ENCODE data around the gene TIGD4.

TIGD4 gene

DNA sequence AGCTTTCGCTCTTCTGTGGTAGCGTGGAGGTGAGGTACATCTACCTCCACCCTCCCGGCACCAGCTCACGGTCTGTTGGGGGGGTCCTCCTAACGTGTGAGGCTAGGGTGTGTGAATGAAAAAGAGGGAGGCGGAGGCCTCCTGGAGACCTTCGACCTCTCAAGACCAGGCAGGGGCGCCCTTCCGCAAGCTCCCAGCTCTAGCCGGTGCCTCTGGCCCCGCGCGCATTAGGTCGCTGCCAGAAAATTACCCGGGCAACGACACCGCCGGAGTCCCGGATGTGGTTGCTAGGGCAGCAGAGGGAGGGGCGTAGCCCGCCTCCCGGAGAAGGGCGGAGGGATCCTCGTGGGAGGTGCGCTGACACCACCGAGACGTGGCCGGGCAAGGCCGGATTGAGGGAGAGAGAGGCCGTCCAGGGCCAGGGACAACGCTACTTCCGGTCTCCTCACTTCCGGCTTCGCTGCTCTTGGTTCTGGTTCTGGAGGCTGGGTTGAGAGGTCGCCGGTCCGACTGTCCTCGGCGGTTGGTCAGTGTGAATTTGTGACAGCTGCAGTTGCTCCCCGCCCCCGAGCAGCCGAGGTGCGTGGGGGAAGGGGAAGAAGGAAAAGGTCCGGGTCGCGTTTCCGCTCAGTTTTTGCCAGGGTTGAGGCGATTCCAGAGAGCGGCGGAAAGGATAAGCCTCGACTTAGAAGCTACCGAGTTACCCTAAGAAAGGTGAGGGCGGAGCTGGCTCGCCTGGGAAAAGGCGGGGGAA lies at the start of gene TIGD4, which contains the start of gene ARFIP1:
Gene TIGD4, minus strand, starts transcription at position 218 of the 754 bp plus-strand sequence. CDS start 8,726 bp downstream, outside the sequence.
Gene ARFIP1, plus strand, starts transcription at position 442 of the 754 bp plus-strand sequence. CDS start 49,680 bp downstream, outside the sequence.
- peak; percentile 91 to 95 for DNase-seq

DNA sequence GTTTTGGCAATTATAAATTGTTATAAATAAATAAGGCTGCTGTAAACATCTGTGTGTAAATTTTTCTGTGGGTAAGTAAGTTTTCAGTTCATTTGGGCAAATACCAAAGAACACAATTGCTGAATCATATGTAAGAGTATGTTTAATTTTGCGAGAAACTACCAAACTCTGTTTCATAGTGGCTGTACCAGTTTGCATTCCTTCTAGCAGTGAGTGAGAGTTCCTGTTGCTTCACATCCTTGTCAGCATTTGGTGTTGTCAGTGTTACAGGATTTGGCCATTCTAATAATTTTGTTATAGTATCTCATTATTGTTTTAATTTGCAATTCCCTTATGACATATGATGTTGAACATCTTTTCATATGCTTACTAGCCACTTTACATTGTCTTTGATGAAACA lies 48.6 kb upstream of the TIGD4 start:
- no peak for DNase-seq

DNA sequence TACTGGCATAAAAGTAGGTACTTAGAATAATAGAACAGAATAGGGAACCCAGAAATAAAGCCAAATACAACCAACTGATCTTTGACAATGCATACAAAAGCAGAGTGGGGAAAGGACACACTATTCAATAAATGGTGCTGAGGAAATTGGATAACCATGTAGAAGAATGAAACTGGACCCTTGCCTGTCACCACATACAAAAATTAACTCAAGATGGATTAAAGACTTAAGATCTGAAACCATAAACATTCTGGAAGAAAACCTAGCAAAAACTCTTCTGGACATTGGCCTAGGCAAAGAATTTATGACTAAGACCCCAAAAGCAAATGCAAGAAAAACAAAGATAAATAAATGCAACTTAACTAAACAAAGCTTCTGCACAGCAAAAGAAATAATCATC lies 45.8 kb upstream of the TIGD4 start:
- DNase-seq, result no peak

DNA sequence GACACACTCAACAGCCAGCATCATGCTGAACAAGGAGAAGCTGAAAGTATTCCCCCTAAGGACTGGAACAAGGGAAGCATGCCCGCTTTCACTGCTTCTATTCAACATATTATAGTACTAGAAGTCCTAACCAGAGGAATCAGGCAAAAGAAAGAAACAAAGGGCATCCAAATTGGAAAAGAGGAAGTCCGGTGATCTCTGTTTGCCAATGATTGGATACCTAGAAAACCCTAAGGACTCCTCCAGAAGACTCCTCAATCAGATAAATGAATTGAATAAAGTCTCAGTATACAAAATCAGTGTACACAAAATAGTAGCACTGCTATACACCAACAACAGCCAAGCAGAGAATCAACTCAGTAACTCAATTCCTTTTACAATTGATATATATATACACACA lies 45.0 kb upstream of the TIGD4 start:
- no peak for DNase-seq

DNA sequence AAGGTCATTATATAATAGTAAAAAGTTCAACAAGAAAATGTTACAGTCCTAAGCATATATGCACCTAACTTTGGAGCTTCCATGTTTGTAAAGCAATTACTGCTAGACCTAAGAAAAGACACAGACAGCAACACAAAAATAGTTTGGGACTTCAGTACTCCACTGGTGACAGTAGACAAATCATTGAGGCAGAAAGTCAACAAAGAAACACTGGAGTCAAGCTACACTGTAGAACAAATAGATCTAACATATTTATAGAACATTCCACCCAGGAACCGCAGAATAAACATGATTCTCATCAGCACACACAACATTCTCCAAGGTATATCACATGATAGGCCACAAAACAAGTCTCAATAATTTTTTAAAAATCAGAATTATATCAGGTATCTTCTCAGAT lies 42.8 kb upstream of the TIGD4 start:
- no peak for DNase-seq

DNA sequence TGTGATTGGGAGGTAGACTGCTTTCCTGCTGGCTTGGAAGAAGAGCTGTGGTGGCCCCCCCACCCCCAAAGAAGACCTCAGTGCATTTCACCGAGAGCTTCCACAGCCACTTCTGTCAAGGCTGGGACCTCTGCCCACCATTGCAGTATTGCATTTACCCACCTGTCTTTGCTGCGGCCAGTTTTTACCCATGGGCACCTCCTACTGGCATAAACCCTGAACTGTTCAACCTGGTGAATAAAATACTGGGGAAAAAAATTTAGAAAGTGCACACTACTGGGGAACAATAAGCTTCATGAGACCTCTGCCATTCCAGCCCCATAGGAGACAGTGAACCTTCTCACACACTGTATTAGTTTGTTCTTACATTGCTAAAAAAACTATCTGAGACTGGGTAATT lies 40.5 kb upstream of the TIGD4 start:
- no peak for DNase-seq

DNA sequence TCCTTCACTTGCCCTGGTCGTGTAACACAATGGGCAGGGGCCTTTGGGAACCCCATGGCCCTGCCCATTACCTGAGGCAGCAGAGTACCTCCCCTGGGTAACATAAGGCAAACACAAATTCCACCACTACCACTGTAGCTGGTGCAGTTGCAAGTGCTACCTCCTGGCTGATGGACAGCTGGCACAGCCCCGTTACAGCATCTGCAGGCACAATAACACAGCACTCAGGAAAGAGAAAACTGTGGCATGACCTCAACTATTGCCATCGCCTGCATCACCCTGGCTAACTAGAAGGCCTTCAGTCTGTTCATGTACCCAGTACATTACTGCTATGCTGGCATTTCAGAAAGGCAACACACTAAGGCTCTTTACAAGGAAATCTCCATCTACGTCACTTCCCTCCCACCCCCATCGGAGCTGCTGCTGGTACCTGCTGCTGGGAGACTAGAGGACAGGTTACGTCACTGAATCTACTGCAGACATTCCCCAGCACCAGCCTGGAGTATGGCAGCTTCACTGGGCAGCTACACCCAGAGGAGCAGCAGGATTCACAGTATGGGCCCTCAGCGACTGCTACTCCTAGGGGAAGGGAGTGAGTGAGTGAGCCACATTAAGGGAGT lies 39.6 kb upstream of the TIGD4 start:
- DNase-seq, result no peak

DNA sequence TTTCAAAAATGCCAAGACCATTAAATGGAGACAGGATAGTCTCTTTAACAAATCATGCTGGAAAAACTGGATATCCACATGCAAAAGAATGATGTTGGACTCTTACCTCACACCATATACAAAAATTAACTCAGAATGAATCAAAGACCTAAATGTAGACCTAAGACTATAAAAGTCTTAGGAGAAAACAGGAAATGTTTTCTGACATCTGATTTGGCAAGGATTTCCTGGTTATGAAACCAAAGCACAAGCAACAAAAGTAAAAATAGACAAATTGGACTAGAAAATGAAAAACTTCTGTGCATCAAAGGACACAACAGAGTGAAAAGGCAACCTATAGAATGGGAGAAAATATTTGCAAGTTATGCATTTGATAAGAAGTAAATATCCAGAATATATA lies 37.8 kb upstream of the TIGD4 start:
- no peak for DNase-seq

DNA sequence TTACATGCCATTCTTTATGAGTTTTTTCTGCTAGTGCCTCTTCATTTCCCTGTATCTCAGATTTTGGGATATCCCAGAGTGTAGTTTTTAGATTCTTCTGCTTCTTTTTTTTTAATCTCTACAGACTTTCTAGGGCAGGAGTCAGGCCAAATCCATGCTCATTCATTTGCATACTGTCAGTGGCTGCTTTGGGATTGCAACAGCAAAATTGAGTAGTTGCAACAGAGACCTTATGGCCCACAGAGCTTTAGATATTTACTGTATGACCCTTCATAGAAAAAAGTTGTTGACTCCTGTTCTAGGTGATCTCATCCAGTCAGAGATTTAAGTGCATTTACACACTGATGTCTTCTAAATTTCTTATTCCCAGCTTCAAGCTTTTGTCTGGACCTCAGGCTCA lies 35.5 kb upstream of the TIGD4 start:
- DNase-seq, result no peak

DNA sequence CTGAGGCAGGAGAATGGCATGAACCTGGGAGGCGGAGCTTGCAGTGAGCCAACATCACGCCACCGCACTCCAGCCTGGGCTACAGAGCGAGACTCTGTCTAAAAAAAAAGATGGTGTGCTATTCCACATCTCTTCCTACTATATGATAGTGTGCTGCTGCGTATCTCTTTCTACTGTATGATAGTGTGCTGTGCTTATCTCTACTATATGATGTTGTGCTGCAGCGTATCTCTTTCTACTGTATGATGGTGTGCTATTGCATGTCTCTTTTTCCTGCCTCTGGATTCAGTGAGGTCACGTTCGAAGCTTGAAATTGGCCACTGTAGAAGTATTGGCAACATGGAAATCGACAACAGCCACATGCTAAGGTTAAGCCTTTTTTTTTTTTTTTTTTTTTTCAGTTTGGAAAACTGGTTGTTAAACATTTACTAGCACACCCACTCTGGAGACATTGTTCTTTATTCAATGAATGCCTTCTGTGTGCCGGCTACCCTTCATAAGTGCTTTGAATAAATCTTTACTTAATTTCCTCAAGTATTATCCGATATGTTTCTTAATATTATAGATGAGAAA lies 31.3 kb upstream of the TIGD4 start:
- DNase-seq, result no peak

DNA sequence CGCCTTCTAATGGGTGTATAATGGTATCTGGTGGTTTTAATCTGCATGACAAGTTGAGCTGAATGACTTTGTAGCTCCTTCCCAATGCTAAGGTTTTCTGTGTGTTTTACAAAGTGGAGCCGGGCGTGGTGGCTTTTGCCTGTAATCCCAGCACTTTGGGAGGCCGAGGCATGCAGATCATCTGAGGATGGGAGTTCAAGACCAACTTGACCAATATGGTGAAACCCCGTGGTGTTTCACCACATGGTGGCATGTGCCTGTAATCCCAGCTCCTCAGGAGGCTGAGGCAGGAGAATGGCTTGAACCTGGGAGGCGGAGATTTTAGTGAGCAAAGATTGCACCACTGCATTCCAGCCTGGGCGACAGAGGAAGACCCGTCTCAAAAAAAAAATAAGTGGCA lies 29.1 kb upstream of the TIGD4 start:
- DNase-seq, result no peak

DNA sequence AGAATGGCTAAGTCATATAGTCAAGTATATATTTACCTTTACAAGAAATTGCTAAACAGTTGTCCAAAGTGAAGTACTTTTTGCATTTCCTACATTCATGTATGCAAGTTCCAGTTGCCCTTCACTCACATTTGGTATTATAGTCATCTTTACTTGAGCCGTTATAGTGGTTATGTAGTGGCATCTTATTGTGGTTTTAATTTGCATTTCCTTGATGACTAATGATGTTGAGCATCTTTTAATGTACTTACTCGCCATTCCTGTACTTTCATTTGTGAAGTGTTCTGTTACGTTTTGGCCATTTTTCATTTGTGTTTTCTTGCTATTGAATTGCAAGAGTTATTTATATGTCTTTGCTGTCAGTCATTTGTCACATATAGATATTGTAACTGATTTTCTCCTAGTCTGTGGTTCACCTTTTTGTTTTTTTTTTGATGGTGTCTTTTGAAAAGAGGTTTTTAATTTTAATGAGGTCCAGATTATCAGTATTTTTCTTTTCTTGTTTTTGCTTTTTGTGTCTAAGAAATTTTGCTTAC lies 27.8 kb upstream of the TIGD4 start:
- DNase-seq, result no peak

DNA sequence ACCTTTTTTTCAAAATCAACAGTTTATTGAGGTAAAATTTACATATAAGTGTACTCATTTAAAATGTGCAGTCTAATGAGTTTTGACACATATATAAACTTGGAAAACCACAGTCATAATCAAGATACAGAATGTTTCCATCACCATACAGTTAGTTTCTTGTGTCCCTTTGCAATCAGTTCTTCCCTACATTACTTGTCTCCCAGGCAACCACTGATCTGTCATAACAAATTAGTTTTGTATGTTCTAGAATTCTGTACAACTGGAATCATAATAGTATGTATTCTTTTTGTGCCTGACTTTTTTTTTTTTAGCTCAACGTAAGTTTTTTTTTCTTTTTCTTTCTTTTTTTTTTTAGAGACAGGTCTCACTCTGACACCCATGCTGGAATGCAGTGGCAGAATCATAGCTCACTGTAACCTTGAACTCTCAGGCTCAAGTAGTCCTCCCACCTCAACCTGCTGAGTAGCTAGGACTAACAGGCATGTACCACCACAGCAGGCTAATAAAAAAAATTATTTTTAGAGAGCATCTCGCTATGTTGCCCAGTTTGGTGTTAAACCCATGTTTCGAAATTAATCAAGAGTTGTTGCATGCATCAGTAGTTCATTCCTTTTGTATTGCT lies 27.1 kb upstream of the TIGD4 start:
- no peak for DNase-seq

DNA sequence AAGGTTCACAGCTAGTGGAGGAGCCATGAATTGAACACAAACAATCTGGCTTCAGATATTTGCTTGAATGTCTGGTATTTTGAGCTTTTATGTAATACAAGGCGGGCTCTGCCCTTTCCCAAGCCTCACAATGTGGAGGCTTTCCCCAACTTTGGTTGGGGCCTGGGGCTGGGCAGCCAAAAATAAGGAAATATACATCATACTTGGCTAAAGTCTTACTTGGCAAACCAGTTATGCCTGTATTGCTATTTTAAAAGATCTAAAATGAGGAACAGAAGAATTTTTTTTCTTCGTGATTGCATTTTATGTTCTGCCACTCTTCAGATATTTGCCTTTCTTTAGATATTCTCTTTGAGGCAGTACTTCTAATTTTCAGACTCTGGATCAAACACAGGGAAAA lies 26.3 kb upstream of the TIGD4 start:
- no peak for DNase-seq

DNA sequence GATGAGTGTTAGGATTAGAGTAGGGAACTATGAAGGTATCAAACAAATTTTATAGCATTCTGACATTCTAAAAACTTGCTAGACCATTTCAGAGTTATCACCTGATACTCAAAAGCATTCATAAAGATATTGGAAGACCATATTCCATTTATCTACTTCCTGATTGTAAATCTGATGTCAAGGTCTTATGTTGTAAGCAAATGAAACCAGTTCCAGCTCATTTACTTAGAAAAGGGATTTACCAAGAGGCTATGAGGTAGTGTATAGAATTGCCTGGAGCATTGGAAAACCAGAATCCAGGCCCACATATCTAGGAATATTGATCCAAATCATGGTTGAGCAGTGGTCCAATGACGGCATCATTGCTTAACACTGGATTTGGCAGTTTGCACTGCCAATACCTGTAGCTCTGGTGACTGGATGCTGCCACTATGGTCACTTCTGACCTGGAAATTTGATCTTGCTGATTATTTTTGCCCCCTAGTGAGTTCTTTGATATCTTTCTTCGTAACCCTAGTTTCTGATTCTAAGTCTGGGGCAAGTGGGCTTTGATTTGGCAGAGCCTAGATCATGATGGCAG lies 25.6 kb upstream of the TIGD4 start:
- no peak for DNase-seq

DNA sequence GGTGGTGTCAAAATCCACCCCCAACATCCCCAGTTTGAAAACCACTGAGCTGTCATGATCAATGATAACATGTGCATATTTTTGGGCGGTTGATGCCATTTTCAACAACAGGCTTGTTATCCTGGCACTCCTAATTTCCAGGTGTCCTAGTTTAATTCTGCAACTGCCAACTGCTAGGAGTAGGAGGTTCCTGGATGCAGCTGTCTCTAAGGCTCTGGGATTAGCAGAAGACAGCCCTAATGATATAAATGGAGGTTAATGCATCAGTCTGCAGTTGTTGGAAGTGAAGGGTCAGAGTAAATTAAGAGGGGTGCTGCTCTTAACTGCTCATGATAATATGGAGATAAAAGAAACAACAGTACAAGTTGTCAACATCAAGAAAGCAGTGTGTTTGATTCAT lies 24.0 kb upstream of the TIGD4 start:
- DNase-seq, result no peak

DNA sequence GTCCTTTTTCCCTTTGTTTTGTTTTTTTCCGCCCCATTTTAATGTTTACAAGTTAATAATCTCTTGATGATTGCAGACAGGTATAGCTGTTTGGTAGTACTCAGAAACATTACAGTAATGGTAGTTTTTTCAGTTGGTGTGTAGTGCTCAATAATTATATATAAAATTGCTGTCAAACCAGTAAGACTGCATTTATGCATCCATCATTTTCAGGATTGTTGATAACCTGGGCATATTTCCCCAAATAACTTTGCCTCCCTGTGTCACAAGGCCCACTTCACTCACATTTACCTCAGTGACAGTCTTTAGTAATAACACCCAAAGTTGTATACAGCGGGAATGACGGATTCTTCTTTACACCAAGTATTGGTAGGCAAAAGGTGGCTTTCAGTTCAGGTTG lies 16.4 kb upstream of the TIGD4 start:
- DNase-seq, result no peak

DNA sequence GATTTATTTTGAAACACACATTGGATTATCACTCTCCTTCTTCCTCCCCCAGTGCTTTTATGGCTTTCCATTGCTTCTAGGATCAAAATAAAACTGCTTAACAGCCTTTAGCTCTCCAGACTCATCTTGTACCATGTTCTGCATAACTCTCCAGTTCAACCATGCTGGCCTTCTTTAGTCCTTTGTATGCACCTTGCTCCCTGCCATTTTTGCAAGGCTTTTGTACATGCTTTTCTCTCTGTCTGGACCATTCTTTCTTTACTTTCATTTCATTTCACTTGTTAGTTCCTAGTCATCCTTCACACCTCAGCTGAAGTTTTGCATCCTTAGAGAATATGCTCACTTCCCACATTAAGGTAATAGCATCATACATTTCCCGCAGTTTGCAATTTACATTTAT lies 7.1 kb upstream of the TIGD4 start:
- no peak for DNase-seq

DNA sequence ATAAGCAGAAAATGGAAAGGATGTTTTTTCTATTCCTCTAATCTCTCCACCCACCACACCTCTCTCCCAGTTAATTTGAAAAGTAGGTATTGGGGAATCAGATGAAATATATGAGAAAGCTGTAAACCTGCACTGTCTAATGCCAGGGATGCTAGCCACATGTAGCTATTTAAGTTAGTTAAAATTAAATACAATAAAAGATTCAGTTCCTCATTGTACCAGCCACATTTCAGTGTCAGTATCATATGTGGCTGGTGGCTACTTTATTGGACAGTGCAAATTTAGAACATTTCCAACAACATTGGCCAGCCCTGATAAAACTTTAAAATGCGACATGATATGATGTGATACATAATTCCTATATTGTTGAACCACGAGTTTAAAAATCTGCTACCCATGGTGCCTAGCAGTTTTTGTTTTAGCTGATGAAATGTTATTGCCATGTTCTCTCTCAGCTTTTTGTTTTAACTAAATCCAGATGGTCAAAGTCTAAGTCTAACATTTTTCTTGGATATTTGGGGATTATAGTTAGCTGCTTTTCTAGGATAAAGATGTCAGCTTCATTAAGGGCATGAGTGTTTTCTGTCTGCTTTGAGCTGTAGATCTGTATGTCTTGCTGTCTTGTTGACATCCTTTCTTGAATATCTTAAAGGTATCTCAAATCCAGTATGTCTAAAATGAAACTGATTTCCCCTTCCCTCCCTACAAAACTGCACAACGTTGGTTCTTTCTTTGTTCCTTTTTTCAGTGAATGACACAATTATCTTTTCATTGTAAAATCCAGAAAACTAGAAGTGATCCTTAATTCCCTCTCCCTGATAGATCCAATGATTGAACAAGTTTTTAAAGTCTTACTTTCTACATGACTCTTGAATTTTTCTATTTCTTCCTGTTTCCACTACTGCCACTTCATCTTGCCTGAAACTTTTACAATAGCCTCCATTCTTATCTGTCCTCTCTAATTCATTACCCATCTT lies 6.4 kb upstream of the TIGD4 start:
- DNase-seq, result no peak

DNA sequence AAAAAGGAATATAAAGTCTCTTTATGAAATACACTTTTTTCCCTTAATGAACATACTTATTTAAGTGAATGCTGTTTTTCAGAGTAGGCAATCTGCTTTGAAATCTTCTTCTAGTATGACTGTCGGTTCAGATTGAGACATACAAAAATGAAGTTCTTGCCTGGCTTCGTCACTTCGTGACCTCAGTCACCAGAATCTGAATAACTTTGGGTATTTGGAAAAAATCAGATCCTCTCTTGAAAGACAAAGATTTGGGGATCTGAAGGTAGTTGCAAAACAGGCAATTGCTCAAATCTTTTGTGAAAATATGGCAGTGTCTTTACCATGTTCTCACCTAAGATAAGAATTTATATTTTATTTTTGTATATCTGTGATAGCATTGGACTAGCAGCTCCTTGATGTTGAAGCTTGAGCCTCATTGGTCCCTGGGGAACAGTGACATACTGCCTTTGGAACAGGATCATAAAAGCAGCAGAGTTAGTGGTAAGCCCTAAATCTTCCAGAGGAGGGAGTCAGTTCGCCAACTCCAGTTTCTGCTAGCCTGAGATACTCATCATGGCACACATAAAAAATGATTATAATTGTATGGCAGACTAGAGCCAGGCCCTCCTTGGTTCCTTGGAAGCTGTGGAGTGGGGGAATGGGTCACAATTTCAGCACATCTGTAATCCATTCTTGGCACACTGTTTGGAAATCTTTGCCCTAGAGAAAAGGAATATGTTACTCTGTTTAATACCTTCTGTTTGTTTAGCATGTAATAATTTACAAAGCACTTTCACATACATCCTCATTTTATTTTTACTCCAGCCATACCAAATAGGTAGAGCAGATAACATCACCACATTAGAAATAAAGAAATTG lies 5.2 kb upstream of the TIGD4 start:
- DNase-seq, result peak; percentile 11 to 24

DNA sequence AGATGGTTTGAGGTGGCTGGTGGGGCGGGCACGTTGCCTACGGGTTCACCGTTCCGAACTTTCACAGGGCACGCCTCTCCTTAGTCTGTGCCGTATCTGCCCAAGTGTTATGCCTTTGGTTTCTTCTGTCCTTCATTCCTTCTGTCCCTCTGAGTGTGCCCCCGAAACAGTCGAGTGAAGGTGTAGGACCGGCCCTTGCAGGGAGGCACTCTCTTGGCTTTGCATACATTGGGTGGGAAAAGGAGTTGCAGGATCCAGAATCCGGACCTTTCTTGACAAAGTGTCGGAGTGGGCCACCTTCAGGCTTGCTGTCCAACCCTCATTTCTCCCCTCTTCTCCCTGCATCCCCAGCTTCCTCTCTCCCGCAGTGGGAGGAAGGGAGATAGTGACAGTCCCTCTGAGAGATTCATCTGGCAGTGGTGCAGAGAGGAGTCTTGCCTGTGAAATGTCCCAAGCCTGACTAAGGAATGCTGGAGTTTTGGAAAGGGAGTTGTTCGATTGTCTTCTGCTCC lies 793 bp upstream of the TIGD4 start:
- no peak for DNase-seq
